ENCODE measurements around the gene VPREB1.
"Not testable (repeated sequence)": the region's sequence is repeated elsewhere in the genome, so short reads cannot be mapped to it uniquely, and the experiment has no call there.

Gene VPREB1

GRCh38 chr22:22214819-22215329, 29.7 kb upstream of the VPREB1 start:
- DNase-seq (ENCODE audit: low spot score): no peak

GRCh38 chr22:22215659-22216449, 28.7 kb upstream of the VPREB1 start:
- no peak for DNase-seq (ENCODE audit: low spot score)

GRCh38 chr22:22216450-22216959, 28.1 kb upstream of the VPREB1 start:
- DNase-seq (ENCODE audit: low spot score): no peak

- no peak for DNase-seq (ENCODE audit: low spot score)
Observed at GRCh38 chr22:22218302-22218701, 26.3 kb upstream of the VPREB1 start.

- DNase-seq (ENCODE audit: low spot score): no peak
Observed at GRCh38 chr22:22219140-22219996, 25.2 kb upstream of the VPREB1 start.

GRCh38 chr22:22221043-22221442, 23.5 kb upstream of the VPREB1 start:
- DNase-seq (ENCODE audit: low spot score): not testable (repeated sequence)

GRCh38 chr22:22226448-22227187, 18.0 kb upstream of the VPREB1 start:
- DNase-seq (ENCODE audit: low spot score): no peak

- no peak for DNase-seq (ENCODE audit: low spot score)
Observed at GRCh38 chr22:22228421-22228820, 16.2 kb upstream of the VPREB1 start.

GRCh38 chr22:22228921-22229320, 15.7 kb upstream of the VPREB1 start:
- no peak for DNase-seq (ENCODE audit: low spot score)

GRCh38 chr22:22229683-22230420, 14.7 kb upstream of the VPREB1 start:
- DNase-seq (ENCODE audit: low spot score): no peak

- no peak for DNase-seq (ENCODE audit: low spot score)
Observed at GRCh38 chr22:22230438-22230837, 14.1 kb upstream of the VPREB1 start.

GRCh38 chr22:22233081-22233480, 11.5 kb upstream of the VPREB1 start:
- DNase-seq (ENCODE audit: low spot score): no peak

- DNase-seq (ENCODE audit: low spot score): no peak
Observed at GRCh38 chr22:22235558-22235957, 9.0 kb upstream of the VPREB1 start.

- no peak for DNase-seq (ENCODE audit: low spot score)
Observed at GRCh38 chr22:22237521-22237920, 7.1 kb upstream of the VPREB1 start.

GRCh38 chr22:22239311-22239939, 5.2 kb upstream of the VPREB1 start:
- no peak for DNase-seq (ENCODE audit: low spot score)

- no peak for DNase-seq (ENCODE audit: low spot score)
Observed at GRCh38 chr22:22241554-22241898, 3.1 kb upstream of the VPREB1 start.

- no peak for DNase-seq (ENCODE audit: low spot score)
Observed at GRCh38 chr22:22242488-22242887, 2.1 kb upstream of the VPREB1 start.

- no peak for DNase-seq (ENCODE audit: low spot score)
Observed at GRCh38 chr22:22243033-22243680, 1.4 kb upstream of the VPREB1 start.

- no peak for DNase-seq (ENCODE audit: low spot score)
Observed at GRCh38 chr22:22245256-22245909, 797 bp downstream of the VPREB1 start.

- no peak for DNase-seq (ENCODE audit: low spot score)
Observed at GRCh38 chr22:22245935-22246525, 1.4 kb downstream of the VPREB1 start.

Measured in COLO829 (cell line).